ENCODE results near the gene APLP1.

- TF ChIP-seq YY1 (IDR thresholded peaks at IDR 0.05) (no peak), CTCF (IDR thresholded peaks at IDR 0.05; ENCODE audit: low read depth, low read length, missing input control) (no peak)
These were observed 26.3 kb upstream of the APLP1 start for GRCh38 chr19:35841961-35842595.

Data from liver (tissue), 2 donors.